Uterus (tissue), 2 donors: ENCODE results near the gene EVL.

Experiments
- POLR2A ChIP-seq, 2 donors: fragments of 450-650 bp; IDR thresholded peaks; one replicate each; pipeline ENCODE4 v1.6.1; 2016; ENCODE audit warnings: antibody characterized with exemption in 2 of 2, mild to moderate bottlenecking in 1 of 2, moderate library complexity in 1 of 2
- TF ChIP-seq, protein P1 (sequence below), 4 experiments: fragments of 200-600 bp in 2 of 4; fragments of 450-650 bp in 2 of 4; sonication (generic) in 2 of 4; IDR thresholded peaks; one replicate each; pipeline ENCODE4 v1.5.1; 2016 to 2019; ENCODE audit warnings: antibody characterized with exemption in 4 of 4, mild to moderate bottlenecking in 2 of 4, moderate library complexity in 1 of 4

DNA sequence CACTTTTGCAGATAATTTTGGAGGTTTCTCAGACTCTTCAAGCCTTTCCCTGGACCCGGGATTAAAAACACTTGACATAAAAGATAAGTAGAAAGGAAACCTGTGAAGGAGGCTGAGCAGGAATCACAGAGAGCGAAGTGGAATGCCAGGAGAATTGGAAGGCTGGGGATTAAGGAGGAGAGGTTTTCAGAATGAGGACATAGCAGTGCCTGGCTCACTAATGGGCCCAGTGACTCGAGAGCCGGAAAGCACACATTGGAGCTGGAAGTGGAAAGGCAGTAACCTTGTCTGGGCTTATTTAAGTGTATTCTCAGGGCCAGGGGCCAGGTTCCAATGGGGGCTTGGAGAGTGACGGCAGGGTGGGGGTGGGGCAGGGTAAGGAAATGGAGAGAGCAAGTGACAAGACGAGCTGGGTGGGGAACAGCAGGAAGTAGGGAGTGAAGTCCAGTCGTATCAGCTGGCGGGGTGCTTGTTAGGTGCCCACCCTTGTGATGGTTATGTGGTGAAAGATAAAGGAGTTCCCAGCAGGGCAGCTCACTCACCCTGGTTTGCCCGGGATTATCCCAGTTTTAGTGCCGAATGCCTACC is 13.1 kb downstream of the EVL start:
- TF ChIP-seq, protein P1, sequence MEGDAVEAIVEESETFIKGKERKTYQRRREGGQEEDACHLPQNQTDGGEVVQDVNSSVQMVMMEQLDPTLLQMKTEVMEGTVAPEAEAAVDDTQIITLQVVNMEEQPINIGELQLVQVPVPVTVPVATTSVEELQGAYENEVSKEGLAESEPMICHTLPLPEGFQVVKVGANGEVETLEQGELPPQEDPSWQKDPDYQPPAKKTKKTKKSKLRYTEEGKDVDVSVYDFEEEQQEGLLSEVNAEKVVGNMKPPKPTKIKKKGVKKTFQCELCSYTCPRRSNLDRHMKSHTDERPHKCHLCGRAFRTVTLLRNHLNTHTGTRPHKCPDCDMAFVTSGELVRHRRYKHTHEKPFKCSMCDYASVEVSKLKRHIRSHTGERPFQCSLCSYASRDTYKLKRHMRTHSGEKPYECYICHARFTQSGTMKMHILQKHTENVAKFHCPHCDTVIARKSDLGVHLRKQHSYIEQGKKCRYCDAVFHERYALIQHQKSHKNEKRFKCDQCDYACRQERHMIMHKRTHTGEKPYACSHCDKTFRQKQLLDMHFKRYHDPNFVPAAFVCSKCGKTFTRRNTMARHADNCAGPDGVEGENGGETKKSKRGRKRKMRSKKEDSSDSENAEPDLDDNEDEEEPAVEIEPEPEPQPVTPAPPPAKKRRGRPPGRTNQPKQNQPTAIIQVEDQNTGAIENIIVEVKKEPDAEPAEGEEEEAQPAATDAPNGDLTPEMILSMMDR (IDR thresholded peaks at IDR 0.05), result no peak
- TF ChIP-seq POLR2A (IDR thresholded peaks at IDR 0.05), result no peak
